Calu3 (cell line): ENCODE measurements around the gene FGF11. TPM values are rescaled to one million over a fixed set of nuclear protein-coding genes. Genes with fewer than 3 reads are reported as not detected.

ENCODE experiments used
- BruUV-seq: library from RNA; stranded (reverse); fragments of 400-500 nt; replicated peaks from 2 replicates; lab custom pipeline; 2021; lab: Mats Ljungman, UMichigan
- CTCF ChIA-PET: fragments of 300-600 bp; sonication (Branson Sonifier 250); formaldehyde crosslinking; loops from one replicate; lab custom pipeline; 2022; ENCODE audit warnings: antibody characterized with exemption; lab: Charles Lee
- DNase-seq: peaks from one replicate; pipeline ENCODE4 v3.0.0; 2022
- H3K27ac Mint-ChIP-seq: one replicate; pipeline ENCODE4 v1.8.0; 2022; ENCODE audit warnings: mixed read lengths; ENCODE audit not compliant: unreplicated experiment
- H3K27me3 Mint-ChIP-seq: one replicate; pipeline ENCODE4 v1.8.0; 2022; ENCODE audit warnings: mixed read lengths; ENCODE audit not compliant: unreplicated experiment
- H3K36me3 Mint-ChIP-seq: one replicate; pipeline ENCODE4 v1.8.0; 2022; ENCODE audit warnings: mild to moderate bottlenecking, moderate library complexity, mixed read lengths; ENCODE audit not compliant: insufficient read depth, unreplicated experiment
- H3K4me1 Mint-ChIP-seq: one replicate; pipeline ENCODE4 v1.8.0; 2022; ENCODE audit warnings: mild to moderate bottlenecking, low read depth, mixed read lengths; ENCODE audit not compliant: unreplicated experiment
- H3K4me3 Mint-ChIP-seq: one replicate; pipeline ENCODE4 v1.8.0; 2022; ENCODE audit warnings: mild to moderate bottlenecking, low read depth, moderate library complexity, mixed read lengths; ENCODE audit not compliant: unreplicated experiment
- H3K9me3 Mint-ChIP-seq: one replicate; pipeline ENCODE4 v1.8.0; 2022; ENCODE audit warnings: low read depth, mixed read lengths; ENCODE audit not compliant: unreplicated experiment
- CTCF ChIP-seq: fragments of 200-600 bp; IDR thresholded peaks from one replicate; pipeline ENCODE4 v1.8.0; 2022; ENCODE audit warnings: antibody characterized with exemption; ENCODE audit not compliant: unreplicated experiment
- intact Hi-C: fragments of 100-400 bp; cut with micrococcal nuclease; formaldehyde crosslinking; loops from one replicate; pipeline ENCODE4 v1.10.0; 2022; ENCODE audit not compliant: unreplicated experiment
- total RNA-seq: library from RNA; stranded (reverse); gene quantifications from 2 replicates; pipeline ENCODE4 v1.2.3, GENCODE V29; 2022

Gene FGF11
- total RNA-seq, 1 experiment from 2014 or later: 2.1 TPM

- Mint-ChIP-seq H3K27ac (no peak overlapping the region), H3K9me3 (no peaks in the 10 kb centered on the region), H3K27me3 (peaks cover 60% of the 10 kb centered on the region), H3K36me3 (peaks cover under 1% of the 10 kb centered on the region), H3K4me1 (no peaks in the 10 kb centered on the region), H3K4me3 (no peak overlapping the region)
- TF ChIP-seq CTCF: no peak
- DNase-seq: no peak
- BruUV-seq: no TSS peak
- intact Hi-C loops: no loop called here
- CTCF ChIA-PET: no interaction called here
Observed at GRCh38 chr17:7445619-7445968, 6.3 kb downstream of the FGF11 start.

DNA sequence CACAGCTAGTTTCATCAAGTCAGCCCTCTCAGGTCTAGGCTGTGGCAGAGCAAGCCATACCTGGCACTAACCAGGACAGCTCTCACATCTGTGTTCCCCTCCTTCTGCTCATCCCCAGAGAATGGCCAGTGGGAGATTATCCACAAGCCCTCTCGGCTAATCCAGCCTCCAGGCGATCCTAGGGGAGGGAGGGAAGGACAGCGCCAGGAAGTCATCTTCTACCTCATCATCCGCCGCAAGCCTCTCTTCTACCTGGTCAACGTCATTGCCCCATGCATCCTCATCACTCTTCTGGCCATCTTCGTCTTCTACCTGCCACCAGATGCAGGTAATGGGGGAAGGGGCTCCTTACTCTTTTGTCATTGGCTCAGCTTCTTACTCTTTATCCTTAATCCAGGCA is 9.1 kb downstream of the FGF11 start:
- no peak overlapping the region for H3K27ac Mint-ChIP-seq
- H3K9me3 Mint-ChIP-seq: no peaks in the 10 kb centered on the region
- TF ChIP-seq CTCF: no peak
- no peak for DNase-seq
- H3K36me3 Mint-ChIP-seq: no peaks in the 10 kb centered on the region
- intact Hi-C loops: no loop called here
- H3K27me3 Mint-ChIP-seq: peaks cover 32% of the 10 kb centered on the region
- CTCF ChIA-PET: no interaction called here
- H3K4me3 Mint-ChIP-seq: no peak overlapping the region
- BruUV-seq: no TSS peak
- no peaks in the 10 kb centered on the region for H3K4me1 Mint-ChIP-seq

GRCh38 chr17:7459961-7460545 is 20.7 kb downstream of the FGF11 start:
- CTCF ChIA-PET: no interaction called here
- Mint-ChIP-seq H3K27ac (no peak overlapping the region), H3K9me3 (no peaks in the 10 kb centered on the region), H3K4me3 (no peak overlapping the region), H3K36me3 (peaks cover 26% of the 10 kb centered on the region), H3K4me1 (no peaks in the 10 kb centered on the region), H3K27me3 (no peaks in the 10 kb centered on the region)
- no peak for DNase-seq
- no peak for TF ChIP-seq CTCF
- BruUV-seq: no TSS peak
- intact Hi-C loops: no loop called here

DNA sequence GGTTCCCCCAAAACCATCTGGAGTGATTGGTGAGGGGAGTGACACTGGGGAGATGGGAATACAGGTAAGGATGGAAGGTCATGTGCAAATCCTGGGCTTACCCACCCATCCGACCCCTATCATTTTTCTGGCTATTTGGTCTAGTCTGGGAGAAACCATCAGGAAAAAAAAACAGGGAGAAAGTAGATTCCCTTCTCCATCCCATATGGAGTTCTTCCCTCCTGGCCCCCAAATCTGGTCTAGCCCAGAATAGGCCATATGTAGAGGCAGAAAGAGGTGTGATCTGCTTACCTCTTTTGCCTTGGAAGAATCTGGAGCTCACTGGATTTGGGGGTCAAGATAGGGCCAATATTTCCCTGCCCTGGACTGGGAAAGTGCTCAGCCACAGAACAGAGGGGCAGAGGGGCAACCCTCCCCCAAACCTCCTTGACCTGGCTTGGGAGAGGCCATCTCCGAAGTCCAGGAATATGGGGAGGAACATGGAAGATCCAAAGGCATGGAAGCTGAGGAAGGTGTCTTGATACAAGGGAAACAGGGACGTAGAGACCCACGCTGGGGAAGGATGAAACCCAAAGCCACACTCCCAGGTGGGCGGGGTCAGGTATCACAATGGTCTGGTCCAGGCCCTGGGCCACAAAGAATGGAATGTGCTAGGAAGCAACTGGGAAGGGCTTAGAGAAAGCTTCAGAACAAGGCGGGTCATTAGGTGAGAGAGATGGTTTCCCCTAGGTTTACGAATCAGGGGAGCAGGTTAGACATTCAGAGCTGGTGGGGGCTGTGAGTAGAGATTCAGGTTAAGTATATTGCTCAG is 21.7 kb downstream of the FGF11 start:
- H3K4me3 Mint-ChIP-seq: no peak overlapping the region
- intact Hi-C loops: no loop called here
- no TSS peak for BruUV-seq
- no peaks in the 10 kb centered on the region for H3K27me3 Mint-ChIP-seq
- DNase-seq: no peak
- H3K36me3 Mint-ChIP-seq: peaks cover 22% of the 10 kb centered on the region
- CTCF ChIA-PET: no interaction called here
- no peak for TF ChIP-seq CTCF
- H3K4me1 Mint-ChIP-seq: no peaks in the 10 kb centered on the region
- H3K9me3 Mint-ChIP-seq: no peaks in the 10 kb centered on the region
- no peak overlapping the region for H3K27ac Mint-ChIP-seq
